ENCODE measurements around the gene SULT6B1.

- no peak for TF ChIP-seq POLR2A (IDR thresholded peaks at IDR 0.05)
- TF ChIP-seq CTCF (IDR thresholded peaks at IDR 0.05), result no peak
Observed at GRCh38 chr2:37191253-37191652, 2.8 kb upstream of the SULT6B1 start.

All from transverse colon (tissue), 3 donors.